HG03196 (cell line): ENCODE data around the gene SEC31B.
A peak's percentile ranks its signal among the peaks of the same experiment; 100 is the strongest.

ENCODE experiments used
- ATAC-seq: cut with Tn5 transposase; IDR thresholded peaks from one replicate; pipeline ENCODE4 v1.9.1; 2021; ENCODE audit not compliant: unreplicated experiment

SEC31B gene

DNA sequence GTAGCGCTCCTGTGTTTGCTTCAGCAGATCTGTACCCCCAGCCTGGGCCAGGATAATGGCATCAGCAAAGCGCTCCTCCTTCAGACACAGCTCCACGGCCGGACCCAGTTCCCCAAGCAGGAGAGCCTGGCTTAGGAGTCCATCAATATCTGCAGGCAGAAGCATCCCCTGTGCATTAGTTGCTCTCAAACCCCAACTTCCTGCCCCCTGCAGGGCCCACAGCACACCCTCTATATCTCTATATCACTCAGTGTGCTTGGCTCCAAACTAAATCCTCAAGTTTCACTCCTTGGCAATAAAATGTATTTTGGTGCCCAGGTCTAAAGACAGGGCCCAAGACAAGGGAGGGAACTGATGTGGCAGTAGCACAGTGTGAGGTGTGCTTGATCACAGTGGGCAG lies 21.6 kb downstream of the SEC31B start:
- ATAC-seq = no peak

DNA sequence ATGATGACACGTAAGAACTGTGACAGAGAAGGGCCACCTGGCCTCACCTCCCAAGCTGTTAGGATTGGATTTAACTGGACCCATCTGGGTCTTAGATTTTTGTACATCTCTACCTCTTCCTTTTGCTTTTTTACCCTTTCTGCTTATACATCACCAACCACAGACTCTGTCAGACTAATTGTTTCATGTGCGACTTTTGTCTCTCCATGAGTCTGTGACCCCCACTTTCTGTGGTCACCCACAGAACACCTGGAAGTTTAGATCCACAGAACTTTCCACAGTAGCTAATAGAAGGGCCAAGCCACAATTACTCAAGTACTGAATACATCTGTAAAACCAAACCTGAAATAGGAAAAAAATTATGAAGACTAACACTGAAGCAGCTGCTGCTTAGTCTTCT lies 23.1 kb downstream of the SEC31B start:
- no peak for ATAC-seq

DNA sequence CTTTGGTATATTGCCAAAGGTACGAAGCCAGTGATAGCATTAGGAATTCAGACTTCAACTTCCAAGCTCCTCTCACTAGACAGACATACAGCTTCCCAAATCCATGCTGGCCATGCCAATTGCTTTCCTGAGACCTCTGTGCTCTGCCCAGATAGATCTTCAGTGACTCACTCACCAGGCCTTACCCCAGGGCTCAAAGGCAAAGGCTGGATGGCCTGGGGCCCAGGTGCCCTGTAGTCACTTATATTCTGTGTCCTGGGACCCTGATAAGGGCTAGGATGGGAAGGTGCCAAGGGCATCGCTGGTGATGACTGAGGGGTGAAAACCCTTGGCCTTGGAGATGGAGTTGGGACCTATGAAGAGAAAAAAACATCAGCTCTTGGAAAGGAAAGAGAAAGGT lies 29.1 kb downstream of the SEC31B start:
- ATAC-seq = no peak

DNA sequence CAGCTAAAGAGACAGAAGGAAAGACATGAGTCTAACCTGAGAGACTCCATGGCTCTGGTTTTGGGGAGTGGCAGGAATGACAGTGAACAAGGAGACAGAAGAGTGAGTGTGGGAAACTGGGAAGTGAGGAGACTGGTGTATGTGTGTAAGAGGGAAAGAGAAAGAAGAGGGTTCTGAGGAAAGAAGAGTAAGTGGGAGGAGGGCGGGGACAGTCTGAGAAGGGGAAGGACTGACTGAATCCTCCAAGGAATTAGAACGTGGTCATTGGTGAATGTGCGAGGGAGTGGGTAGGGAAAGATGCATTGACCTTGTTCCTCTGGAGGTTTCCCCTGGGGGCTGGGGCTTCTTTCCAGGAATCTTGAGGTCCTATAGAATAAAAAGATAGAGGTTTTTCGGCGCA lies 30.3 kb downstream of the SEC31B start:
- no peak for ATAC-seq

DNA sequence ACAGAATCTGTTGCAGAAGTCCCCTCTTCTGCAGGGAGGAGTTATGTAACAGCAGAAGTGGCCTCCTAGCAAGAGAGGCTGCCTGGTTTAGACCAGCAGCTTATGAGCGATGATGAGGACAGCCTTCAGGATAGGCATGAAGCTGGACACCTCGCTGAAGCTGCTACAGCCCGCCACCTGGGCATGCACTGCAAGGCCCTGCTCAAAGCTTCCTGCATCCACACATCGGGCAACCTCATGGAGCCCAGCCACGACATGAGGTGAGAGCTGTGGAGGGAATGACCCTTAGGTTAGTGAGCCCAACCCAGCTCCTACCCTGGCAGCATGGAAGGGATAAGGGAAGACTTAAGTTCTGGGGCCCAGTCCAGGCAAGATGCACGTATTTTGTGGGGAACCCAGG lies 32.1 kb downstream of the SEC31B start:
- ATAC-seq = no peak

DNA sequence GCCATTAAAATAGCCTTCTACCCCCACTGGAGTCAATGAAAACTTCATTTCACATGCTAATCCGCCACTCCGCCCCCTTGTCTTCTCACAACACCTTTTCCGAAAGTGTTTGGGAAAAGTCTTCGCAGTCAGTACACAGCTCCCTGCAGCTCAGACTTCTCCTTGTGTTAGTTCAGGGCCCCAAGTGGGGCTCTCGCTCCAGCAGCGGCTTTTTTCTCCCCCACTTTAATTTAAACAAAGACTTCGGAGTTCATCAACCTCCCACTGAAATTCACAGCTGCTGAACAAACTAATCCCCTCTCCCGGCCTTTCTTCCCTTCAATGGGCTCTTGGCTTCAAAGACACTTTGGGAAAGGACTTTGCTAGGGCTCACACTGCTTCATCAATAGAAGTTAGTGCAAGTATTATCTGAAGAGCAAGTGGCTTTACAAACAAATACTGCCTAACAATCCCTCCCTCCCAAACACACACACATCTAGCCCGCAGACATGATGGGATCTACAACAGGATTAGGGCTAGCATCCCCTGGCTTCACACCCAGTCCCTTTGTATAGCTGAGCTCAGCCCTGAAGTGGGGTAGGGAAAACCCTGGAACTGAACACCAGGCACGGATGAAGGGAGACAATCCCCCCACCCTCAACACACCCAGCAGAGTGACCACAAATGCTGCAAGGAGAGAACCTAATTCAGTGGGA lies 33.7 kb downstream of the SEC31B start:
- no peak for ATAC-seq

DNA sequence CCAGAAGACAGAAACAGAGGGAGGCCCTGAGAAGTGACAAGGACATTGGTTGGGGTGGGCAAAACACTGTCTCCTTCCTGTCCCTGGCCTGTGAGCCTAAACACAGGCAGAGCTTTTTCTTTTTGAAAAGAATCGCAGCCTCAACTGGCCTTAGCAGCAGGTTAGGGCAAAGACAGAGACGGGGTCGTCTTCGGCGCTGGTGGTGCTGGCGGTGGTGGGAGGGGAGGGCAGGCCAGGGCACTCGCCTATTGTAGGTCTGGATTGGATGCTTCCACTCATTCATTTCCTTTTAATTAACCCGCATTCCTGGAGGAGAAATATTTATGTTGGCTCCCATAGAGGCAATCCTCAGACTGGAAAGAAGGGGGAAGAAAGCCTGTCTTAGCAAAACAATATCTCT lies 34.3 kb downstream of the SEC31B start:
- no peak for ATAC-seq

DNA sequence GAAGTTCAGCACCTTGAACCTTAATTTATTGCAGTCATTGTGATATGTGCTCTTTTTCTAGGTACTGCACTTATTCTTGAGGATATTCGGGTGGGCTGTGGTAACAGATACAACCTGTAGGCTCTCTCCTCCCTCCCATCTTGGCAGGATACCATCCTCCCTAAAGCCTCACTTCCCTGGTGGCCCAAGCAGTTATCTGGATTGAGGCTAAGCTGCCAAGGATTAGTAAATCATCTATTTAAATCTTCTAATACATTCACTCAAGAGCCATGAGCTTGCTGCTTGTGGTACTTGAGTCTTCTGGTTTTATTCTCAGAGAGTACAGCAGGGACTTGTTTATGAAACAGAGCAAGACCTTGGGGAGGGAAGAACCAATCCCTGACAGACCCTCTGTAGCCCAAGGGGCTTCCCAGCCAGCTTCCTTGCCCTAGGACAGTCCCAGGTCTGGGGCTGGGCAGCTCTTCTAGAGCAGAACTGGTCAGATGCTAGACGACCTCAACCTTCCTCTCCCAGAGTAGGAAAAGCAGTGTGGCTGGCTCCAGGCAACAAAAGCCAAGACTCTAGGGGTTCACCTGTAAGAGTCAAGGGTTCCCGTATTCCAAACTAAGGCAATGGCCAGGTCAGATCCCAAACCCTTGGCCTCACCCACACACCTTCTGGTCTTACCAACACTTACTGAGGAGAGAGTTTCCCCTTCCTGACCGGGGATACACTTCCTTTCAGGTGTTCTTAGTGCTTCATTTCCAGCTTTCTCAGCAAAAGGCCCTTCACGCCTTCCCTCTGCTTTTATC lies 35.6 kb downstream of the SEC31B start:
- ATAC-seq = no peak

DNA sequence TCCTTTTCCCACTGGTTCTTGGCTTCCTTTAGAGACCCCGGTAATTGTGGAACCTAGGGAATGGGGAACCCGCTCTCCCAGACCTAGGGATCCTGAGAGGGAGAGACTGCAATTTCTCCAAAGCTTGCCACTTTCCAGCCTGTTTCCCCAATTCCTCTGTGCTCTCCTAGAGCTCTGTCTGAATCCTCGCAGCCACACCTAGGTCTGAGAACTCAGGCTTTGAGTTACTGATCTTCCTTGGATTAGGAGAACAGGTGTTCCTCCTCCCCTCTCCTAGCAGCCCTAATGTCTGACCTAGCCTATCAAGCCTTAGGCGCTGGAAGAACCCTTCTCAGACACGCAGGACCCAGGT lies 36.9 kb downstream of the SEC31B start:
- no peak for ATAC-seq

DNA sequence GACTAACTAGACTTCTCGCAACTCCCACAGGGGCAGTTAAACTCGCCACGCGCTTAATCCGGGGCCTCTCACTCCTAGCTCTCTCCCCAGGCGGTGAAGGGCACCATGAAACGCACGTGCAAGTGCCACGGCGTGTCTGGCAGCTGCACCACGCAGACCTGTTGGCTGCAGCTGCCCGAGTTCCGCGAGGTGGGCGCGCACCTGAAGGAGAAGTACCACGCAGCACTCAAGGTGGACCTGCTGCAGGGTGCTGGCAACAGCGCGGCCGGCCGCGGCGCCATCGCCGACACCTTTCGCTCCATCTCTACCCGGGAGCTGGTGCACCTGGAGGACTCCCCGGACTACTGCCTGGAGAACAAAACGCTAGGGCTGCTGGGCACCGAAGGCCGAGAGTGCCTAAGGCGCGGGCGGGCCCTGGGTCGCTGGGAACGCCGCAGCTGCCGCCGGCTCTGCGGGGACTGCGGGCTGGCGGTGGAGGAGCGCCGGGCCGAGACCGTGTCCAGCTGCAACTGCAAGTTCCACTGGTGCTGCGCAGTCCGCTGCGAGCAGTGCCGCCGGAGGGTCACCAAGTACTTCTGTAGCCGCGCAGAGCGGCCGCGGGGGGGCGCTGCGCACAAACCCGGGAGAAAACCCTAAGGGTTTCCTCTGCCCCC lies 37.4 kb downstream of the SEC31B start:
- no peak for ATAC-seq

DNA sequence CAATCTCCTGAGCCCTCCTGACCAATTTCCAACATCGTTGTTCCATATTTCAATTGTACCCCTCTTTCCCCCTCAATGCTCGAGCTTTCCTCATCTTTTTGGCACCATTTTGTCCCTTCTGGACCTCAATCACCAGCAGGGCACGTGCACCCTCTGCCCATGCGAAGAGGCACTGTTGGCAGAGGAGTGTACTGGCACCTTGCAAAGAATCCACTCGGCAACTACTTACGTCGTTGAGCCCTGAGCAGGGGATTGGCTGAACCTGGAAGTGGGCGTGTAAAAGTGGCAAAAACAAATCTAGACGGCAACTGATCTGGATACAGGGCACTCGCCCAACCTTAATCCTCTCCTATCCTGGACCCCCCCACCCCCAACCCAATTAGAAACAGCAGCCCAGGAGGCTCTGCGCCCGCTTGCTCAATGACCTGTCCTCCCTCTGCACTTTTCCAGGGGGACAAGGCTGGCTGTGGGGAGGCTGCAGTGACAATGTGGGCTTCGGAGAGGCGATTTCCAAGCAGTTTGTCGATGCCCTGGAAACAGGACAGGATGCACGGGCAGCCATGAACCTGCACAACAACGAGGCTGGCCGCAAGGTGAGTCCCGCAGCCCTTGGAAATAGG lies 38.1 kb downstream of the SEC31B start:
- ATAC-seq = peak; percentile 99

DNA sequence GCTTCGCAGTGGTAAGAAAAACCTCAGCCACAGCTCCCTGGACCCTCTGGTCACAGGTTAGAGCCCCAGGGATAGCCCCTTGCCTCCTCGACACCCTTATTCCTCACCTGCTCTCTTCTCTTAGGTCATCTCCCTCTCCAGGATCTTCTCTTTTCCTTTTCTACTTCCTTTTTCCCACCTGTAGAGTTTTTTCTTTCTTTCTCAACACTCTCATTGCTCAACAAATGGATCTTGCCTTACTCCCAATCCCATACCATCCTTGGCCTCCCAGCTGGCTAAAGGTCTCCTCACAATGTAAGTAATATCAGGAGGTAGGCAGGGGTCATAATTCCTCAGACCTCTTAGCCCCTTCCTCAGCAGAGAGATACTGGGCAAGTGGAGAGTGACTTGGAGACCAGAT lies 39.7 kb downstream of the SEC31B start:
- ATAC-seq = no peak

DNA sequence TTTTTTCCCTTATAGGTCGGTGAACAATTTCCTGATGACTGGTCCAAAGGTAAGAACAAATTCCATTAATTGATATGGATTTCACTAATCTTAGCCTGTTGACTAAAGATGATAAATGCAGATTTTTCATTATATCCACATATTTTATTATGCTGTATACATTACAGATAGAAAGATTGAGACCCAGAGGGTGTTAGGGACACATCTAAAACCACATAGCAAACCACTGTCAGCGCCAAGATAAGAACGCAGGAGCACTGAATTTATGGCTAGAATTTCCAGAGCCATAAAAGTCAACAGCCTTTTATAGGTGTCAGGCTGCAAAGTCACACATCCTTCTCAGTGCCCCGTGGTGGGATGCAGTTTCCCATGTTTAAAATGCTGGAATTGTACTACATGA lies 40.6 kb downstream of the SEC31B start:
- no peak for ATAC-seq

DNA sequence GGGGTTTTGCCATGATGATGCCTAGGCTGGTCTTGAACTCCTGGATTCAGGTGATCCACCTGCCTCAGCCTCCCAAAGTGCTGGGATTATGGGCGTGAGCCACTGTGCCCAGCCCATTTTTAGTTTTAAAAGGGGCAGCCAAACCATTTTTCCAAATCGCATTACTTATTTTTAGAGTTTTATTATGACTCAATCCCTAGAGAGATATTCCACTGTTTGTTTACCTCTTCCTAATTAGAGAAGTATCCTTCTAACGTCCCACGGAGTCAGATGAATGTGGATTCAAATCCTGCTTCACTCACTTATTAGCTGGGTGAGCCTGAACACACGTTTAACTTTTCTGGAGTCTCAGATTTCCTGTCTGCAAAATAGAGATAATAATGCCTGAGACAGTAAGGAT lies 41.7 kb downstream of the SEC31B start:
- no peak for ATAC-seq

DNA sequence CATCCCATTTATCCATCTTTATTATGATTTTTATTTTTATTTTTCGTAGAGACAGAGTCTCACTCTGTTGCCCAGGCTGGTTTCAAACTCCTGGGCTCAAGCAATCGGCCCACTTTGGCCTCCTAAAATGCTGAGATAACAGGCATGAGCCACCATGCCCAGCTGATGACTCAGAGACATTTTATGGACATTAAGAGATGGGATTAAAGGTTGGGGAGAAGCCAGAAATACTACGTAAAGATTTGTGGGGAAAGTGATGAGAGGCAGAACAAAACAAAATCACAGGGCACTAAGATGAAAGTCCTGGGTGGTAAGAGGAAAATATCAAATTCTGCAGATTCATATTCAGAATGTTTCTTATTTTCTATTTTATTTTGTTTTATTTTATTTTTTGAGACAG lies 49.3 kb downstream of the SEC31B start:
- no peak for ATAC-seq

DNA sequence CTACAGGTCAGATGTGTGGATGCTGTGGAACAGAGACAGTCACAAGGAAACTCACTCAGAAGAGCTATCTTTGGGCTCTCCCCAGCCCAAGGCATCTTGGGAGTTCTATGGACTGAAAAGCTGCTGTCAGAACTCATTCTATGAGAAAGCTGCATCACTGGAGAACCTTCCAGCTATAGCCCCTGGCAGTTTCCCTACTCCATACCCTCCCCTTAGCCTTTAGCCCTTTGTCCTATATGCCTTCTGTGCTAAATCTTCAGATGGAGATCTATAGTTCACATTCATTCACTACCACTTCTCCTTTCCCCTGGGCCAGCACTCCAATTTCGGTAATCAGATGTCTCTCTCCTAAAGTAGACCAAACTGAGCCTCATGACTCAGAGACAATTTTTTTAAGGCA lies 49.9 kb downstream of the SEC31B start:
- ATAC-seq = no peak

DNA sequence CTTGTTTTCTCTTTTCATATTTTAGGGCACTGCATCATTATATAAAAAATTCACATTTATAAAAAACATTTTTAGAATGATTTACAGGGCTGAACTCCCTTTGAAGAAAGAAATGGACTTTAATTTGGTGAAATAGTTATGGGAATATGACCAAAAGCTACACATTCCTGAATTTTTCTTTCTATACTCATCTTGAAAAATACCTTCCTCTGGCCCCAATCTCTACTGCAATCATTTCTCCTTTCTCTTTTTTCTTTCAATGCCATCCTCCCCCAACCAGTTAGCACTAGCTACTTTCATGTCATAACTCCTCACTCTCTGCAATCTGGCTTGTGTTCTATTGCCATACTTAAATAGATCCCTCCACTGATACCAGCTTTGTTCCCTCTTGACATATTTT lies 50.7 kb downstream of the SEC31B start:
- no peak for ATAC-seq

DNA sequence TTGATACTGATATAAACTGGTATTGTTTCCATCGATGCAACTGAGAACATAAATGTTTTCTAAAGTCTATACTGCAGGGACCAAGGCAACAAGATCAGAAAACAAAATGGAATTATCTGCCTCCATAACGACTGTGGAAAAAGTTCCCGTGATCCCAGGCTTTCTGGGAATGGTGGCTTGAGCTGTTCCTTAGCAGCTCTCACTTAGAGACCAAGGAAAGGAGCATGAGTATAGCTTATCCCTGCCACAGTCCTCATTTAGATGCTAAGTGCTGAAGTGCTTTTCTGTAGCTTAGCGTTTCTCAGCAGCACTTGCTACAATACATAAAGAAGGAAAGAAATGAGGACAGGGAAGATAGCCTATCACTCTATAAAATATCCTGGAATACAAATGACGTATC lies 51.3 kb downstream of the SEC31B start:
- ATAC-seq = no peak

DNA sequence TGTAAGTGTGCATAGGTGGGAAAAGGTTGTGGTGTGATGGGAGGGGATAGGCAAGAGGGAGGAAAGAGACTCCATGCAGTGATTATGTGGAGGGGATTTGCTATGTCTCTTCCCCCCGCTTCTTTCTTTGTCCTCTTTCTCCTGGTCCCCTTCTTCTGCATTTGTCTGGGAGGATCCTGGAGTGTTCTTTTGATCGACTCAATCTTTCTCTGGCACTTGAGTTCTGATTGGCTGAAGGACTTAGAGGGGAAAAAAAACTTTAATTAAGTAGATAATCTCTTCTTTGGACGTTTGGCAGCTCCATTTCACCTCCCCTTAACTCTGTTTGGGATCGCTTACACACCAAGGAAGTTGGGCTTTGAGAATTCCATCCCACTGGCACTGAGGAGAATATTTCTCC lies 57.0 kb downstream of the SEC31B start, which contains the start of gene WNT8B:
TSS of gene WNT8B (plus strand) at position 301 of the 400 bp plus-strand sequence. CDS start 160 bp downstream, outside the sequence.
- ATAC-seq = no peak

DNA sequence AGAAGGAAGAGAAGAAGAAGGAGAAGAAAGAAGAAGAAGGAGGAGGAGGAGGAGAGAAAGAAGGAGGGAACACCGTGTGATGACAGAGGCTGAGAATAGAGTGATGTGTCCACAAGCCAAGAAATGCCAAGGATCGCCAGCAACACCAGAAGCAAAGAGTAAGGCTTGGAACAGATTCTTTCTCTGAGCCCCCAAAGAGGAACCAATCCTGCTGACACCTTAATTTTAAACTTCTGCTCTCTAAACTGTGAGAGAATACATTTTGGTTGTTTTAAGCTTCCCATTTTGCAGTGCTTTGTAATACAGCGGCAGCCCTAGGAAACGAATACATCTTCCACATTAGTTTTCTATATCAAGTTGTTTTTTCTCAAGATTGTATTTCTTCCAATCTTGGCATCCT lies 70.7 kb downstream of the SEC31B start:
- ATAC-seq = no peak

DNA sequence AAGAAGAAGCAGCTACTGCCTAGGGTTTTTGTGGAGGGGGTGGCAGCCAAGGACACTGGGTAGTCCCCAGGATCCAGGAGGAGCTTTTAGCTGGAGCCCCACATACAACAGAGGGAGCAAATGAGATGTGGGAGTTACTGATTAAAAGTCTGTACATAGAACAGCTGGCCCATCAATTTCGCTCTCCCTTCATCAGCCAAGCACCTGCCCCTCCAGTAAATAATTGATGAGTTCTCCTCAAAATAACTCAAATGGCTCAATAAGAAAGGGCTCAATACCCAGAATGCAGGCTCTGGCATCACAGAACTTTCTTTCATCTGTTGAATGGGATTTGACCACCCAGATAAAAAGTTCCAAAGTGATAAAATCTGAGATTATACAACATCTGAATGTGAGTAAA lies 72.0 kb downstream of the SEC31B start:
- ATAC-seq = no peak
